Activated naive CD8-positive, alpha-beta T cell treated with anti-CD3 and anti-CD28 coated beads, Interleukin-2, amount 10 ng/mL, durations not matched to agents 7 days and 5 days (primary cell): ENCODE measurements around the gene CAMK2G. TPM values are rescaled to one million over a fixed set of nuclear protein-coding genes. Genes with fewer than 3 reads are reported as not detected.
"Not testable (repeated sequence)": the region's sequence is repeated elsewhere in the genome, so short reads cannot be mapped to it uniquely, and the experiment has no call there.

Source experiments
- ATAC-seq: fragments of 150-1000 bp; cut with Tn5 transposase; one replicate; pipeline ENCODE4 v1.10.0; 2021; ENCODE audit warnings: low read depth, moderate library complexity
- POLR2A ChIA-PET: fragments of 350-600 bp; sonication (Branson Sonifier 250); formaldehyde crosslinking; loops from one replicate; lab custom pipeline; 2021; ENCODE audit warnings: antibody characterized with exemption; lab: Charles Lee
- DNase-seq: peaks from one replicate; pipeline ENCODE4 v3.0.0; 2021
- H3K27ac Mint-ChIP-seq: one replicate; pipeline ENCODE4 v1.8.0; 2022; ENCODE audit warnings: mild to moderate bottlenecking, mixed read lengths
- H3K27me3 Mint-ChIP-seq: one replicate; pipeline ENCODE4 v1.8.0; 2022; ENCODE audit warnings: mild to moderate bottlenecking, moderate library complexity, mixed read lengths
- H3K36me3 Mint-ChIP-seq: one replicate; pipeline ENCODE4 v1.8.0; 2021; ENCODE audit warnings: mild to moderate bottlenecking, mixed read lengths
- H3K4me1 Mint-ChIP-seq: one replicate; pipeline ENCODE4 v1.8.0; 2021; ENCODE audit warnings: mixed read lengths
- H3K4me3 Mint-ChIP-seq: one replicate; pipeline ENCODE4 v1.8.0; 2022; ENCODE audit warnings: mild to moderate bottlenecking, moderate library complexity, mixed read lengths
- H3K9me3 Mint-ChIP-seq: one replicate; pipeline ENCODE4 v1.8.0; 2021; ENCODE audit warnings: mixed read lengths
- total RNA-seq, 2 experiments: library from RNA; stranded (reverse); gene quantifications; one replicate each; pipeline ENCODE4 v1.2.3, GENCODE V29; 2021

CAMK2G gene
- total RNA-seq, 2 experiments from 2014 or later: 48.6 to 53.5 TPM

- ATAC-seq: no peak
- POLR2A ChIA-PET: interaction anchor here (1.4 to 1.7 kb wide), 2 partner anchors 29 to 33 kb away, joined by 4 to 8 read pairs; no protein-coding TSS in a partner anchor
- Mint-ChIP-seq H3K4me3 (no peak overlapping the region), H3K27ac (no peak overlapping the region), H3K27me3 (no peaks in the 10 kb centered on the region), H3K9me3 (no peaks in the 10 kb centered on the region), H3K36me3 (peaks cover 28% of the 10 kb centered on the region), H3K4me1 (peaks cover 13% of the 10 kb centered on the region)
- DNase-seq: no peak
Observed at GRCh38 chr10:73847031-73847430, 27.3 kb downstream of the CAMK2G start.

- DNase-seq (no peak), ATAC-seq (no peak)
- no peak overlapping the region for H3K27ac Mint-ChIP-seq
- no peaks in the 10 kb centered on the region for H3K9me3 Mint-ChIP-seq
- POLR2A ChIA-PET: interaction anchor here (0.6 kb wide), 1 partner anchor 8 kb away, joined by 3 read pairs; no protein-coding TSS in a partner anchor
- no peaks in the 10 kb centered on the region for H3K27me3 Mint-ChIP-seq
- no peak overlapping the region for H3K4me3 Mint-ChIP-seq
- H3K4me1 Mint-ChIP-seq: no peaks in the 10 kb centered on the region
- peaks cover 26% of the 10 kb centered on the region for H3K36me3 Mint-ChIP-seq
Observed at GRCh38 chr10:73843261-73843660, 31.1 kb downstream of the CAMK2G start.

GRCh38 chr10:73842349-73842748 lies 32.0 kb downstream of the CAMK2G start:
- ATAC-seq: no peak
- no peak overlapping the region for H3K4me3 Mint-ChIP-seq
- no peaks in the 10 kb centered on the region for H3K9me3 Mint-ChIP-seq
- no peaks in the 10 kb centered on the region for H3K27me3 Mint-ChIP-seq
- H3K4me1 Mint-ChIP-seq: no peaks in the 10 kb centered on the region
- H3K36me3 Mint-ChIP-seq: peaks cover 21% of the 10 kb centered on the region
- POLR2A ChIA-PET: no interaction called here
- DNase-seq: no peak
- no peak overlapping the region for H3K27ac Mint-ChIP-seq

- ATAC-seq: no peak
- Mint-ChIP-seq H3K27me3 (no peaks in the 10 kb centered on the region), H3K4me1 (no peaks in the 10 kb centered on the region), H3K9me3 (no peaks in the 10 kb centered on the region), H3K27ac (peak overlapping the region; percentile 28), H3K4me3 (no peak overlapping the region), H3K36me3 (peaks cover 16% of the 10 kb centered on the region)
- POLR2A ChIA-PET: no interaction called here
- DNase-seq: no peak
Observed at GRCh38 chr10:73841526-73842285, 32.6 kb downstream of the CAMK2G start.

GRCh38 chr10:73841061-73841421 lies 33.3 kb downstream of the CAMK2G start:
- POLR2A ChIA-PET: no interaction called here
- H3K27me3 Mint-ChIP-seq: no peaks in the 10 kb centered on the region

GRCh38 chr10:73840403-73841060 lies 33.8 kb downstream of the CAMK2G start:
- Mint-ChIP-seq H3K27me3 (no peaks in the 10 kb centered on the region), H3K27ac (no peak overlapping the region), H3K36me3 (peaks cover 11% of the 10 kb centered on the region), H3K4me1 (no peaks in the 10 kb centered on the region), H3K9me3 (no peaks in the 10 kb centered on the region), H3K4me3 (no peak overlapping the region)
- no peak for DNase-seq
- no peak for ATAC-seq
- POLR2A ChIA-PET: no interaction called here

More at GRCh38 chr10:73841061-73841421, 33.3 kb downstream of the CAMK2G start:
- no peaks in the 10 kb centered on the region for H3K9me3 Mint-ChIP-seq
- H3K36me3 Mint-ChIP-seq: peaks cover 13% of the 10 kb centered on the region
- no peak overlapping the region for H3K27ac Mint-ChIP-seq
- no peak for ATAC-seq
- no peak for DNase-seq
- H3K4me3 Mint-ChIP-seq: no peak overlapping the region
- no peaks in the 10 kb centered on the region for H3K4me1 Mint-ChIP-seq

GRCh38 chr10:73840056-73840402 lies 34.3 kb downstream of the CAMK2G start:
- DNase-seq (no peak), ATAC-seq (no peak)
- peaks cover 11% of the 10 kb centered on the region for H3K36me3 Mint-ChIP-seq
- no peaks in the 10 kb centered on the region for H3K9me3 Mint-ChIP-seq
- POLR2A ChIA-PET: no interaction called here
- no peak overlapping the region for H3K27ac Mint-ChIP-seq
- H3K4me1 Mint-ChIP-seq: no peaks in the 10 kb centered on the region
- no peaks in the 10 kb centered on the region for H3K27me3 Mint-ChIP-seq
- H3K4me3 Mint-ChIP-seq: no peak overlapping the region

GRCh38 chr10:73839276-73839966 lies 34.9 kb downstream of the CAMK2G start:
- no peak for ATAC-seq
- H3K27ac Mint-ChIP-seq: no peak overlapping the region
- H3K27me3 Mint-ChIP-seq: no peaks in the 10 kb centered on the region
- H3K36me3 Mint-ChIP-seq: peaks cover 15% of the 10 kb centered on the region
- H3K4me1 Mint-ChIP-seq: no peaks in the 10 kb centered on the region
- DNase-seq: no peak
- no peaks in the 10 kb centered on the region for H3K9me3 Mint-ChIP-seq
- POLR2A ChIA-PET: no interaction called here
- H3K4me3 Mint-ChIP-seq: no peak overlapping the region

- no peak overlapping the region for H3K4me3 Mint-ChIP-seq
- no peaks in the 10 kb centered on the region for H3K4me1 Mint-ChIP-seq
- no peak for DNase-seq
- H3K27ac Mint-ChIP-seq: no peak overlapping the region
- H3K9me3 Mint-ChIP-seq: no peaks in the 10 kb centered on the region
- peaks cover 15% of the 10 kb centered on the region for H3K36me3 Mint-ChIP-seq
- no peaks in the 10 kb centered on the region for H3K27me3 Mint-ChIP-seq
- ATAC-seq: no peak
- POLR2A ChIA-PET: no interaction called here
Observed at GRCh38 chr10:73838827-73839226, 35.5 kb downstream of the CAMK2G start.

GRCh38 chr10:73838008-73838567 lies 36.3 kb downstream of the CAMK2G start:
- ATAC-seq: no peak
- H3K27me3 Mint-ChIP-seq: no peaks in the 10 kb centered on the region
- DNase-seq: no peak
- H3K4me1 Mint-ChIP-seq: no peaks in the 10 kb centered on the region
- peaks cover 12% of the 10 kb centered on the region for H3K36me3 Mint-ChIP-seq
- no peaks in the 10 kb centered on the region for H3K9me3 Mint-ChIP-seq
- POLR2A ChIA-PET: no interaction called here
- H3K27ac Mint-ChIP-seq: no peak overlapping the region
- H3K4me3 Mint-ChIP-seq: no peak overlapping the region

GRCh38 chr10:73837072-73837471 lies 37.3 kb downstream of the CAMK2G start:
- Mint-ChIP-seq H3K27me3 (no peaks in the 10 kb centered on the region), H3K4me3 (no peak overlapping the region), H3K9me3 (no peaks in the 10 kb centered on the region), H3K36me3 (peaks cover 10% of the 10 kb centered on the region), H3K4me1 (no peaks in the 10 kb centered on the region), H3K27ac (no peak overlapping the region)
- ATAC-seq (no peak), DNase-seq (no peak)
- POLR2A ChIA-PET: no interaction called here

GRCh38 chr10:73836427-73836980 lies 37.9 kb downstream of the CAMK2G start:
- POLR2A ChIA-PET: no interaction called here
- H3K27me3 Mint-ChIP-seq: no peaks in the 10 kb centered on the region

GRCh38 chr10:73829090-73829489 lies 45.3 kb downstream of the CAMK2G start:
- H3K27ac Mint-ChIP-seq, H3K9me3 Mint-ChIP-seq, DNase-seq, H3K36me3 Mint-ChIP-seq, H3K4me3 Mint-ChIP-seq, H3K27me3 Mint-ChIP-seq, POLR2A ChIA-PET, ATAC-seq, H3K4me1 Mint-ChIP-seq: not testable (repeated sequence)

More at GRCh38 chr10:73836427-73836980, 37.9 kb downstream of the CAMK2G start:
- ATAC-seq (no peak), DNase-seq (no peak)
- Mint-ChIP-seq H3K4me3 (no peak overlapping the region), H3K4me1 (no peaks in the 10 kb centered on the region), H3K9me3 (no peaks in the 10 kb centered on the region), H3K36me3 (peaks cover 6% of the 10 kb centered on the region), H3K27ac (no peak overlapping the region)
